SH-SY5Y (cell line): ENCODE measurements around the gene ZBTB20.

Experiments
- GATA2 ChIP-seq: IDR thresholded peaks from 2 replicates; pipeline ENCODE4 v1.6.1; 2011; ENCODE audit warnings: mild to moderate bottlenecking, low read depth, low read length
- GATA3 ChIP-seq: IDR thresholded peaks from 2 replicates; pipeline ENCODE4 v1.6.1; 2011; ENCODE audit warnings: low read depth, mild to moderate bottlenecking, low read length, moderate library complexity

DNA sequence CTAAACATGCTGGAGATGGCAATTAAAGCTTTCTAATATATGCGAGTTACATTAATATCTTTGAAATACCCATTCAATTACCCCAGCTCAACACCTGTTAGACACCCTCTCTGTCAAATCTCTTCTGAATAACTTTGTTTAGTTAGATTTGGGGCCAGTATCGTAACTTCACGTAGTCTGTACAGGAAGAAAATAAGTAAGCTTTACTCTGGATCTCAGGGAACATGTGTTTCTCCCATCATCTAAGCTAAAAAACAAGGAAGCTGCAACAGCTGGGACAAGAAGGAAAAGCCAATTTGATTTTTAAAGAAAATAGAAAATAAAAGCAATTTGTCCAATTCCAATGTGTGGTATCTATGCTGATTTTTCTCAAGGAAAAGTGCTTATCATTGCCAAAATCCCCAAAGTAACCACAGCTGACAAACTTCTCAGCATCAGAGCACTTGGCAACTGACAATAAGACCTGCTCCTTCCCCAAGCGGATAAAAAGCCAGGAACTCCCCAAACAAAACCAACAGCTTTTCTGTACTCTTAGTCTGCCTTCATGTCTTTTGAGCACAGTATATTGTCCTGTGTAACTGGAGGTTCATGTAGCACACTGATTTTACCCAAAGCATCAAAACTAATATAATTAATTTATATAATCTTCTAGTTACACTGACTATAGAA, 279.1 kb downstream of the ZBTB20 start:
- TF ChIP-seq GATA3, result no peak
- no peak for TF ChIP-seq GATA2
